SJSA1 (cell line): ENCODE measurements around the gene ZNF497. TPM values are rescaled to one million over a fixed set of nuclear protein-coding genes. Genes with fewer than 3 reads are reported as not detected.
"Not testable (repeated sequence)": the region's sequence is repeated elsewhere in the genome, so short reads cannot be mapped to it uniquely, and the experiment has no call there.

Source experiments
- DNase-seq, 2 experiments: peaks; one replicate each; pipeline ENCODE4 v3.0.0-alpha.2; 2015 to 2020; ENCODE audit warnings: low spot score in 2 of 2, low read depth in 1 of 2
- H3K27ac ChIP-seq: fragments of 250-450 bp; sonication (Bioruptor Pico); 2 replicates; pipeline ENCODE4 v1.5.1; 2020; ENCODE audit warnings: mild to moderate bottlenecking, moderate library complexity
- H3K27me3 ChIP-seq: fragments of 250-450 bp; sonication (Bioruptor Pico); replicated peaks from 2 replicates; pipeline ENCODE4 v1.5.1; 2020; ENCODE audit warnings: mild to moderate bottlenecking, moderate library complexity
- H3K36me3 ChIP-seq: fragments of 250-450 bp; sonication (Bioruptor Pico); 2 replicates; pipeline ENCODE4 v1.5.1; 2020; ENCODE audit warnings: mild to moderate bottlenecking
- H3K4me1 ChIP-seq: fragments of 250-450 bp; sonication (Bioruptor Pico); replicated peaks from 2 replicates; pipeline ENCODE4 v1.6.1; 2021; ENCODE audit warnings: mild to moderate bottlenecking
- H3K4me3 ChIP-seq: fragments of 250-450 bp; sonication (Bioruptor Pico); 2 replicates; pipeline ENCODE4 v1.5.1; 2020; ENCODE audit warnings: mild to moderate bottlenecking
- H3K9me3 ChIP-seq: fragments of 250-450 bp; sonication (Bioruptor Pico); replicated peaks from 2 replicates; pipeline ENCODE4 v1.5.1; 2020; ENCODE audit warnings: mild to moderate bottlenecking
- total RNA-seq: library from RNA; depleted of rRNA; stranded (reverse); fragments of >200 nt; shearing (Covaris generic); gene quantifications from 2 replicates; pipeline ENCODE4 v1.2.3, GENCODE V29; 2014

Gene ZNF497
- total RNA-seq, 1 experiment from 2014 or later = 1.3 TPM

- H3K4me3 ChIP-seq = no peak within 1 kb of the TSS
- peaks cover 19% of the 10 kb centered on the region for H3K36me3 ChIP-seq
- H3K9me3 ChIP-seq = peaks cover 7% of the 10 kb centered on the region
- H3K27me3 ChIP-seq = peaks cover 10% of the 10 kb centered on the region
- H3K27ac ChIP-seq = no peak within 1 kb of the TSS
- H3K4me1 ChIP-seq = peaks cover 12% of the 10 kb centered on the region
- DNase-seq = no peak
These were observed 9.5 kb downstream of the ZNF497 start, which contains the start of gene A1BG for GRCh38 chr19:58352760-58353671. TSS of gene A1BG (minus strand) at chr19:58353492. CDS start at chr19:58353437, 55 bp downstream.

- Histone ChIP-seq H3K27ac (no peak overlapping the region), H3K36me3 (peaks cover 19% of the 10 kb centered on the region), H3K9me3 (peaks cover 7% of the 10 kb centered on the region), H3K27me3 (peaks cover 9% of the 10 kb centered on the region), H3K4me1 (peaks cover 14% of the 10 kb centered on the region), H3K4me3 (no peak overlapping the region)
- DNase-seq = no peak
These were observed 10.4 kb downstream of the ZNF497 start for GRCh38 chr19:58351990-58352755.

GRCh38 chr19:58351558-58351878 is 11.0 kb downstream of the ZNF497 start:
- no peak for DNase-seq
- Histone ChIP-seq H3K36me3 (peaks cover 19% of the 10 kb centered on the region), H3K4me1 (peaks cover 19% of the 10 kb centered on the region), H3K27me3 (peaks cover 6% of the 10 kb centered on the region), H3K27ac (no peak overlapping the region), H3K9me3 (peaks cover 6% of the 10 kb centered on the region), H3K4me3 (no peak overlapping the region)

- Histone ChIP-seq H3K27me3 (peaks cover under 1% of the 10 kb centered on the region), H3K4me1 (peaks cover 14% of the 10 kb centered on the region), H3K9me3 (peaks cover under 1% of the 10 kb centered on the region; the same call in 1 of the 2 replicates), H3K36me3 (peaks cover 19% of the 10 kb centered on the region), H3K4me3 (no peak overlapping the region), H3K27ac (no peak overlapping the region)
- DNase-seq = no peak
These were observed 11.5 kb downstream of the ZNF497 start for GRCh38 chr19:58350871-58351557.

- Histone ChIP-seq H3K4me1 (peaks cover 14% of the 10 kb centered on the region), H3K9me3 (no peaks in the 10 kb centered on the region), H3K4me3 (no peak overlapping the region), H3K36me3 (peaks cover 19% of the 10 kb centered on the region), H3K27me3 (no peaks in the 10 kb centered on the region), H3K27ac (no peak overlapping the region)
- no peak for DNase-seq
These were observed 12.3 kb downstream of the ZNF497 start for GRCh38 chr19:58350001-58350861.

GRCh38 chr19:58349590-58349989 is 13.0 kb downstream of the ZNF497 start:
- no peak overlapping the region for H3K4me3 ChIP-seq
- peaks cover 14% of the 10 kb centered on the region for H3K4me1 ChIP-seq
- DNase-seq = no peak
- no peak overlapping the region for H3K27ac ChIP-seq
- H3K36me3 ChIP-seq = peaks cover 19% of the 10 kb centered on the region
- H3K27me3 ChIP-seq = no peaks in the 10 kb centered on the region
- H3K9me3 ChIP-seq = no peaks in the 10 kb centered on the region

- not testable (repeated sequence) for H3K27me3 ChIP-seq, H3K27ac ChIP-seq, DNase-seq, H3K9me3 ChIP-seq
- H3K4me3 ChIP-seq = peak overlapping the region; percentile 65
- peaks cover 14% of the 10 kb centered on the region for H3K4me1 ChIP-seq
- peaks cover 19% of the 10 kb centered on the region for H3K36me3 ChIP-seq
These were observed 14.5 kb downstream of the ZNF497 start for GRCh38 chr19:58348080-58348479.

GRCh38 chr19:58346961-58347929 is 15.3 kb downstream of the ZNF497 start:
- H3K9me3 ChIP-seq = no peaks in the 10 kb centered on the region
- H3K4me3 ChIP-seq = peak overlapping the region; percentile 65
- H3K27me3 ChIP-seq = no peaks in the 10 kb centered on the region
- peak; percentile 80 to 81 for DNase-seq
- peaks cover 20% of the 10 kb centered on the region for H3K36me3 ChIP-seq
- H3K4me1 ChIP-seq = peaks cover 14% of the 10 kb centered on the region
- no peak overlapping the region for H3K27ac ChIP-seq

GRCh38 chr19:58345558-58345957 is 17.0 kb downstream of the ZNF497 start:
- no peak for DNase-seq
- H3K4me3 ChIP-seq = no peak overlapping the region
- H3K9me3 ChIP-seq = no peaks in the 10 kb centered on the region
- no peak overlapping the region for H3K27ac ChIP-seq
- H3K36me3 ChIP-seq = peaks cover 16% of the 10 kb centered on the region
- H3K27me3 ChIP-seq = no peaks in the 10 kb centered on the region
- H3K4me1 ChIP-seq = peaks cover 14% of the 10 kb centered on the region

GRCh38 chr19:58338825-58339558 is 23.6 kb downstream of the ZNF497 start:
- H3K4me3 ChIP-seq = no peak overlapping the region
- H3K4me1 ChIP-seq = no peaks in the 10 kb centered on the region
- no peak overlapping the region for H3K27ac ChIP-seq
- H3K27me3 ChIP-seq = no peaks in the 10 kb centered on the region
- DNase-seq = no peak
- H3K9me3 ChIP-seq = peaks cover 10% of the 10 kb centered on the region; the same call in 1 of the 2 replicates
- H3K36me3 ChIP-seq = peaks cover 52% of the 10 kb centered on the region

- peaks cover 52% of the 10 kb centered on the region for H3K36me3 ChIP-seq
- no peak overlapping the region for H3K4me3 ChIP-seq
- no peak overlapping the region for H3K27ac ChIP-seq
- H3K27me3 ChIP-seq = no peaks in the 10 kb centered on the region
- peaks cover 10% of the 10 kb centered on the region; the same call in 1 of the 2 replicates for H3K9me3 ChIP-seq
- no peaks in the 10 kb centered on the region for H3K4me1 ChIP-seq
- DNase-seq = no peak
These were observed 24.2 kb downstream of the ZNF497 start for GRCh38 chr19:58338336-58338735.
